Spleen (tissue), 11 donors: Measurements from ENCODE around the gene CDYL2. TPM values are rescaled to one million over a fixed set of nuclear protein-coding genes. Genes with fewer than 3 reads are reported as not detected.
"Not testable (repeated sequence)": the region's sequence is repeated elsewhere in the genome, so short reads cannot be mapped to it uniquely, and the experiment has no call there.

Source experiments
- DNase-seq: peaks from one replicate; pipeline ENCODE4 v3.0.0-alpha.2; 2020
- H3K27ac ChIP-seq, 8 donors: fragments of 200-600 bp; sonication (generic) in 7 of 8; 1 replicate in 4 of 8; 2 replicates in 4 of 8; pipeline versions ENCODE4 v1.5.0 to v1.8.0; 2016 to 2021; ENCODE audit warnings: inconsistent platforms in 4 of 8, mild to moderate bottlenecking in 4 of 8, moderate library complexity in 1 of 8
- H3K27me3 ChIP-seq, 7 donors: fragments of 200-600 bp; sonication (generic) in 6 of 7; replicated peaks in 1 of 7; 1 replicate in 4 of 7; 2 replicates in 3 of 7; pipeline versions ENCODE4 v1.5.0 to v1.8.0; 2016 to 2021; ENCODE audit warnings: inconsistent platforms in 3 of 7, mild to moderate bottlenecking in 1 of 7
- H3K36me3 ChIP-seq, 6 donors: fragments of 200-600 bp; sonication (generic) in 5 of 6; 1 replicate in 4 of 6; 2 replicates in 2 of 6; pipeline versions ENCODE4 v1.5.0 to v1.8.0; 2016 to 2021; ENCODE audit warnings: inconsistent platforms in 2 of 6
- H3K4me1 ChIP-seq, 6 donors: fragments of 200-600 bp; sonication (generic) in 5 of 6; 1 replicate in 3 of 6; 2 replicates in 3 of 6; pipeline versions ENCODE4 v1.5.0 to v1.8.0; 2016 to 2021; ENCODE audit warnings: inconsistent platforms in 3 of 6
- H3K4me3 ChIP-seq, 8 donors: fragments of 200-600 bp; sonication (generic) in 7 of 8; 1 replicate in 4 of 8; 2 replicates in 4 of 8; pipeline versions ENCODE4 v1.5.0 to v1.8.0; 2016 to 2021; ENCODE audit warnings: inconsistent platforms in 4 of 8, mild to moderate bottlenecking in 4 of 8, moderate library complexity in 2 of 8
- H3K9me3 ChIP-seq, 8 donors: fragments of 200-600 bp; sonication (generic) in 7 of 8; 1 replicate in 4 of 8; 2 replicates in 4 of 8; pipeline versions ENCODE4 v1.5.0 to v1.8.0; 2016 to 2021; ENCODE audit warnings: inconsistent platforms in 4 of 8
- POLR2A ChIP-seq, 3 donors: fragments of 450-650 bp; IDR thresholded peaks; one replicate each; pipeline ENCODE4 v1.5.1; 2017; ENCODE audit warnings: antibody characterized with exemption in 3 of 3, mild to moderate bottlenecking in 1 of 3
- POLR2AphosphoS5 ChIP-seq, 3 donors: sonication (generic); formaldehyde crosslinking; IDR thresholded peaks; one replicate each; pipeline ENCODE4 v1.5.1; 2017; ENCODE audit warnings: antibody characterized with exemption in 3 of 3
- WGBS, 5 donors: extraction: QIAGEN DNeasy Blood & Tissue Kit in 3 of 5; methylation state at CpG; one replicate each; pipeline versions ENCODE4 v1.1.5 to v1.1.7; 2013 to 2018; 5-methylcytosine and 5-hydroxymethylcytosine counted together
- intact Hi-C: fragments of 100-400 bp; cut with DNase I; formaldehyde crosslinking; loops from one replicate; pipeline ENCODE4 v1.15.0; 2023; ENCODE audit warnings: low total_unique reads
- polyA plus RNA-seq, 3 donors: library from polyadenylated mRNA; stranded (reverse); fragments of 200-250 nt; gene quantifications; one replicate each; pipeline ENCODE4 v1.2.1, GENCODE V29; 2013
- total RNA-seq, 7 donors: library from RNA; depleted of rRNA in 3 of 7; stranded (reverse); fragments of >200 nt in 3 of 7; fragmentation: NEBNext Ultra II Directional in 4 of 7; extraction: Animal tissue kit (Norgen Biotek cat#: 25700) in 4 of 7; gene quantifications; one replicate each; pipeline versions ENCODE4 v1.1.0 to v1.2.1, GENCODE V29; 2016 to 2021
- TF ChIP-seq, protein P1 (sequence below), 11 experiments: fragments of 200-600 bp in 7 of 11; fragments of 450-650 bp in 4 of 11; sonication (generic) in 4 of 11; IDR thresholded peaks in 8 of 11; conservative IDR thresholded peaks in 3 of 11; 1 replicate in 7 of 11; 2 replicates in 4 of 11; pipeline versions ENCODE4 v1.4.0 to v1.8.0; 2016 to 2021; ENCODE audit warnings: antibody characterized with exemption in 11 of 11, inconsistent platforms in 4 of 11, mild to moderate bottlenecking in 1 of 11
- donor health status: healthy with polysubstance abuse.
- donor health status: DM: no; HTN: no; CAD: no; lungs with moderate emphysema.
- donor health status: DM: no; HTN: no; CAD: no.
- donor health status: Bipolar disorder and iron deficiency.
- donor health status: healthy.
- donor health status: DM: no; HTN: no; CAD: no.
- donor health status: DM: yes; HTN: yes; CAD: no.

The CDYL2 gene
- total and polyA plus RNA-seq, 10 donors: 1.4 to 28.3 (median 12.5) TPM

DNA sequence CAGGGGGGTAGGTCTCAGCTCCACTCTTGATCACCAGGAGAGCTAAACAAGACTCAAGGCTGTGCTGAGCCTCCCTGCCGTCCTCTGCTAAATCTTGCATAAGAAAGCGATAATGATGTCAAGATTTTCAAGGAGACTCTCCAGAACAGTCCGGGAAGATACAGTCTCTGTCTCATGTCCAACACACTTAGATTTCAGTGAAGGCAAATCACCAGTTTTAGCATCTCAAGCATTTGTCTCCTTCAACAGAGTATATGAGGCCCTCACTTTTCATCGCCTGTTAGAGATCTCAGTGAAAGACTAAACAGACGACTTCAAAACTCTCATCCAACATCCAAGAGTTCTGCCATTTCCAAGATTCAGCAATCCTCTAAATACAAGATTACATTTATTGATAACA is 13.6 kb downstream of the CDYL2 start:
- Histone ChIP-seq H3K36me3 (no peaks in the 10 kb centered on the region), H3K27ac (no peak overlapping the region), H3K4me3 (no peak overlapping the region), H3K27me3 (no peaks in the 10 kb centered on the region), H3K4me1 (no peaks in the 10 kb centered on the region), H3K9me3 (peaks cover 0 to 25% (median 7%) of the 10 kb centered on the region in 8 donors)
- TF ChIP-seq POLR2A (IDR thresholded peaks at IDR 0.05) (no peak), POLR2AphosphoS5 (IDR thresholded peaks at IDR 0.05) (no peak)
- TF ChIP-seq, protein P1, sequence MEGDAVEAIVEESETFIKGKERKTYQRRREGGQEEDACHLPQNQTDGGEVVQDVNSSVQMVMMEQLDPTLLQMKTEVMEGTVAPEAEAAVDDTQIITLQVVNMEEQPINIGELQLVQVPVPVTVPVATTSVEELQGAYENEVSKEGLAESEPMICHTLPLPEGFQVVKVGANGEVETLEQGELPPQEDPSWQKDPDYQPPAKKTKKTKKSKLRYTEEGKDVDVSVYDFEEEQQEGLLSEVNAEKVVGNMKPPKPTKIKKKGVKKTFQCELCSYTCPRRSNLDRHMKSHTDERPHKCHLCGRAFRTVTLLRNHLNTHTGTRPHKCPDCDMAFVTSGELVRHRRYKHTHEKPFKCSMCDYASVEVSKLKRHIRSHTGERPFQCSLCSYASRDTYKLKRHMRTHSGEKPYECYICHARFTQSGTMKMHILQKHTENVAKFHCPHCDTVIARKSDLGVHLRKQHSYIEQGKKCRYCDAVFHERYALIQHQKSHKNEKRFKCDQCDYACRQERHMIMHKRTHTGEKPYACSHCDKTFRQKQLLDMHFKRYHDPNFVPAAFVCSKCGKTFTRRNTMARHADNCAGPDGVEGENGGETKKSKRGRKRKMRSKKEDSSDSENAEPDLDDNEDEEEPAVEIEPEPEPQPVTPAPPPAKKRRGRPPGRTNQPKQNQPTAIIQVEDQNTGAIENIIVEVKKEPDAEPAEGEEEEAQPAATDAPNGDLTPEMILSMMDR (IDR thresholded peaks at IDR 0.05 in 8 of 11, conservative IDR thresholded peaks at IDR 0.05 in 3 of 11): no peak
- intact Hi-C loops: no loop called here
- 93 to 96% (median 94%) methylated on average over 5 of the region's 5 CpGs for WGBS, 5 donors
- DNase-seq: no peak

DNA sequence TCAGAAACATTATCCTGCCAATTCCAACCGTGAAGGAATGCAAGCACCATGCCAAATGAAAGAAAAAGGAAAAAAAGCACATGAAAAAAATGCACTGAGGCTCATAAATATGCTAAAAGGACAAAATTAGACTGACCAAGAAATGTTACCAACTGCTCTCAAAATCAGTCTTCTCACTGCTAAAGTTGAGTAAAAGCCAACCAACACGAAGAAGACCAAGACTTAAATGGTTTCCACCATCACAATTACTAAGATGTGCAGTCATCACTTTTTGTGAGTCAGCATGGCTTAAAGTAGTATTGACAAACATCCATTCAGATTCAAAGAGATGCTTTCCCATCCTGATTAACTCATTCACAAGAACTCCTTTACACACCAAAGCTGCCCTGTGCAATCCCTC is 16.4 kb downstream of the CDYL2 start:
- TF ChIP-seq, protein P1 (IDR thresholded peaks at IDR 0.05 in 8 of 11, conservative IDR thresholded peaks at IDR 0.05 in 3 of 11): no peak
- no peak for TF ChIP-seq POLR2AphosphoS5 (IDR thresholded peaks at IDR 0.05)
- no peak for TF ChIP-seq POLR2A (IDR thresholded peaks at IDR 0.05)
- H3K36me3 ChIP-seq: no peaks in the 10 kb centered on the region
- no peaks in the 10 kb centered on the region for H3K27me3 ChIP-seq
- H3K4me3 ChIP-seq: no peak overlapping the region
- intact Hi-C loops: no loop called here
- H3K4me1 ChIP-seq: no peaks in the 10 kb centered on the region
- DNase-seq: no peak
- H3K27ac ChIP-seq: no peak overlapping the region
- 57 to 79% (median 73%) methylated on average over 2 of the region's 2 CpGs for WGBS, 5 donors
- H3K9me3 ChIP-seq: peaks cover 0 to 46% (median 25%) of the 10 kb centered on the region in 8 donors

DNA sequence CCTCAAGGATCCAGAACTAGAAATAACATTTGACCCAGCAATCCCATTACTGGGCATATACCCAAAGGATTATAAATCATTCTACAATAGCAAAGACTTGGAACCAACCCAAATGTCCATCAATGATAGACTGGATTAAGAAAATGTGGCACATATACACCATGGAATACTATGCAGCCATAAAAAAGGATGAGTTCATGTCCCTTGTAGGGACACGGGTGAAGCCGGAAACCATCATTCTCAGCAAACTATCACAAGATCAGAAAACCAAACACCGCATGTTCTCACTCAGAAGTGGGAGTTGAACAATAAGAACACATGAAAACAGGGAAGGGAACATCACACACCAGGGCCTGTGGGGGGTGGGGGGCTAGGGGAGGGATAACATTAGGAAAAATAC is 17.8 kb downstream of the CDYL2 start:
- DNase-seq, H3K27ac ChIP-seq, H3K4me1 ChIP-seq, H3K4me3 ChIP-seq, H3K27me3 ChIP-seq, H3K36me3 ChIP-seq, intact Hi-C loops: not testable (repeated sequence)
- 94 to 100% (median 96%) methylated on average over 3 of the region's 3 CpGs for WGBS, 5 donors
- peaks cover 0 to 53% (median 40%) of the 10 kb centered on the region in 8 donors for H3K9me3 ChIP-seq

DNA sequence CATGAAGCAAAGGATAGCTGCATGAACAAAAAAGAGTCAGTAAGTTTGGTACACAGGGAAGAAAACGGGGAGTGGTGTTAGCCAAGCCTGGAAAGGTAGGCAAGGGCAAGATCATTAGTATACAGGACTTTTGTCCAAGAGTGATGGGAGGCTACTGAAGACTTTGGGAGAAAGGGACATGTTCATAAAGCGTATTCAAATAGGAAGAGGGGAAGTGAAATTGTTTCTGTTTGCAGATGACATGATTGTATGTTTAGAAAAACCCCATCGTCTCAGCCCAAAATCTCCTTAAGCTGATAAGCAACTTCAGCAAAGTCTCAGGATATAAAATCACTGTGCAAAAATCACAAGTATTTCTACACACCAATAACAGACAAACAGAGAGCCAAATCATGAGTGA is 19.4 kb downstream of the CDYL2 start:
- Histone ChIP-seq H3K27me3 (no peaks in the 10 kb centered on the region), H3K4me3 (no peak overlapping the region), H3K4me1 (no peaks in the 10 kb centered on the region), H3K27ac (no peak overlapping the region), H3K9me3 (peaks cover 0 to 66% (median 52%) of the 10 kb centered on the region in 8 donors), H3K36me3 (no peaks in the 10 kb centered on the region)
- intact Hi-C loops: no loop called here
- no peak for DNase-seq
- WGBS, 5 donors: 74 to 96% (median 89%) methylated on average over 3 of the region's 3 CpGs
- TF ChIP-seq POLR2AphosphoS5 (IDR thresholded peaks at IDR 0.05) (no peak), POLR2A (IDR thresholded peaks at IDR 0.05) (no peak)
- TF ChIP-seq, protein P1 (IDR thresholded peaks at IDR 0.05 in 8 of 11, conservative IDR thresholded peaks at IDR 0.05 in 3 of 11): no peak

DNA sequence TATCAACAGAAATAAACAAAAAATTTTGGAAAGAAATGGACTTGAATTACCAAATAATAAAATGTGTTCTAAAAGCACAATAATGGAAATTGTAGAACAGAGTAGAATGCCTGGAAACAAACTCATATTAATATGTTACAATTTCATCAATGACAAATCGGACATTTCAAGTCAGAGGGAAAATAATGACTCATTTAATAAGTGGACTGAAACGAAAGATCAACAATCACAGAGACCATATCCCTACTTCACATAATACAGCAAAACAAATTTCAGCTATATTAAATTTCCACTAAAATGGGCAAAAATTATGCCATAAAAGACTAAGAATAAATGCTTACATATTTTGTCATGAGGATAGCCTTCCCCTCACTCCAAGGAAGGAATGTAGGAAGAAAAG is 25.7 kb downstream of the CDYL2 start:
- no peak overlapping the region for H3K4me3 ChIP-seq
- WGBS, 5 donors: 70 to 81% (median 74%) methylated on average over 2 of the region's 2 CpGs
- TF ChIP-seq, protein P1 (IDR thresholded peaks at IDR 0.05 in 8 of 11, conservative IDR thresholded peaks at IDR 0.05 in 3 of 11): no peak
- TF ChIP-seq POLR2A (IDR thresholded peaks at IDR 0.05) (no peak), POLR2AphosphoS5 (IDR thresholded peaks at IDR 0.05) (no peak)
- no peak for DNase-seq
- no peak overlapping the region for H3K27ac ChIP-seq
- intact Hi-C loops: no loop called here
- H3K36me3 ChIP-seq: no peaks in the 10 kb centered on the region
- H3K27me3 ChIP-seq: no peaks in the 10 kb centered on the region
- H3K4me1 ChIP-seq: peaks cover 0 to 5% (median 0%) of the 10 kb centered on the region in 6 donors
- peaks cover 0 to 35% (median 33%) of the 10 kb centered on the region in 8 donors for H3K9me3 ChIP-seq
